HCT116 (cell line): ENCODE results near the gene MED10.

Source experiments
- CBX3 ChIP-seq: IDR thresholded peaks from 2 replicates; pipeline ENCODE4 v1.6.1; 2012; ENCODE audit warnings: low read depth
- CEBPB ChIP-seq: IDR thresholded peaks from 2 replicates; pipeline ENCODE4 v1.6.1; 2012; ENCODE audit warnings: low read depth
- EZH2 ChIP-seq: fragments of 200-600 bp; sonication (generic); IDR thresholded peaks from 2 replicates; pipeline ENCODE4 v1.6.1; 2017; ENCODE audit warnings: antibody characterized with exemption, mixed run types
- EZH2phosphoT487 ChIP-seq: fragments of 200-600 bp; IDR thresholded peaks from 2 replicates; pipeline ENCODE4 v1.6.1; 2018; ENCODE audit warnings: antibody characterized with exemption, borderline replicate concordance
- JUND ChIP-seq: IDR thresholded peaks from 2 replicates; pipeline ENCODE4 v1.6.1; 2012
- POLR2A ChIP-seq: IDR thresholded peaks from 2 replicates; pipeline ENCODE4 v1.7.0; 2011; ENCODE audit warnings: borderline replicate concordance; ENCODE audit not compliant: insufficient read depth, insufficient read length; ENCODE audit errors: extremely low read depth
- POLR2AphosphoS5 ChIP-seq: IDR thresholded peaks from 2 replicates; pipeline ENCODE4 v1.6.1; 2011; ENCODE audit warnings: mild to moderate bottlenecking, low read depth, low read length, moderate library complexity
- RAD21 ChIP-seq: IDR thresholded peaks from 2 replicates; pipeline ENCODE4 v1.6.1; 2012; ENCODE audit warnings: low read depth, mild to moderate bottlenecking
- SIN3A ChIP-seq: IDR thresholded peaks from 2 replicates; pipeline ENCODE4 v1.6.1; 2012; ENCODE audit warnings: low read depth
- TCF7L2 ChIP-seq: IDR thresholded peaks from 2 replicates; pipeline ENCODE4 v1.7.0; 2011; ENCODE audit warnings: borderline replicate concordance, inconsistent platforms; ENCODE audit not compliant: insufficient read depth, insufficient read length; ENCODE audit errors: extremely low read depth
- YY1 ChIP-seq: IDR thresholded peaks from 2 replicates; pipeline ENCODE4 v1.6.1; 2011; ENCODE audit warnings: low read length, low read depth, moderate library complexity, mild to moderate bottlenecking; ENCODE audit not compliant: insufficient replicate concordance; ENCODE audit errors: extremely low read depth
- ZNF274 ChIP-seq: fragments of 200-500 bp; sonication (Bioruptor generic); IDR thresholded peaks from 2 replicates; pipeline ENCODE4 v1.6.1; 2014; ENCODE audit warnings: mild to moderate bottlenecking, low read depth, low read length, inconsistent platforms
- TF ChIP-seq, protein P1 (sequence below), 3 experiments: fragments of 200-600 bp in 1 of 3; sonication (generic) in 1 of 3; IDR thresholded peaks in 2 of 3; conservative IDR thresholded peaks in 1 of 3; 2 replicates each; pipeline ENCODE4 v1.5.1; 2012 to 2017; ENCODE audit warnings: low read depth in 2 of 3, low read length in 2 of 3, antibody characterized with exemption in 1 of 3, borderline replicate concordance in 1 of 3, control low read depth in 1 of 3, mild to moderate bottlenecking in 1 of 3, mixed read lengths in 1 of 3, mixed run types in 1 of 3, moderate library complexity in 1 of 3; ENCODE audit not compliant: insufficient read depth in 1 of 3
- TF ChIP-seq, protein P2 (sequence below): IDR thresholded peaks from 2 replicates; pipeline ENCODE4 v1.6.1; 2012

DNA sequence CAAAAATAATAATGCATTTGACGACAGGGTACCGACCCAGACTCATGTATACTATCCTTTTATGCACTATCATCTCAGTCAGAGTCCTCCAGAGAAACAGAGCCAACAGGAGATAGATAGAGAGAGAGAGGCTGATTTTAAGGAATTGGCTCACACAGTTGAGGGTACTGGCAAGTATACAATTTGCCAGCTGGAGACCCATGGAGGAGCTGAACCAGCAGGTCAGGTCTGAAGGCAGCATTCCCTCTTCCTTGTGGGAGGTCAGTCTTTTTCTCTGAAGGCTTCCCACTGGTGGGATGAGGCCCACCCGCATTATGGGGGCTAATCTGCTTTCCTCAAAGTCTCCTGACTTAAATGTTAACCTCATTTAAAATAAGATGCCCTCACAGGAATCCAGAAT is 17.3 kb upstream of the MED10 start:
- TF ChIP-seq, protein P1, sequence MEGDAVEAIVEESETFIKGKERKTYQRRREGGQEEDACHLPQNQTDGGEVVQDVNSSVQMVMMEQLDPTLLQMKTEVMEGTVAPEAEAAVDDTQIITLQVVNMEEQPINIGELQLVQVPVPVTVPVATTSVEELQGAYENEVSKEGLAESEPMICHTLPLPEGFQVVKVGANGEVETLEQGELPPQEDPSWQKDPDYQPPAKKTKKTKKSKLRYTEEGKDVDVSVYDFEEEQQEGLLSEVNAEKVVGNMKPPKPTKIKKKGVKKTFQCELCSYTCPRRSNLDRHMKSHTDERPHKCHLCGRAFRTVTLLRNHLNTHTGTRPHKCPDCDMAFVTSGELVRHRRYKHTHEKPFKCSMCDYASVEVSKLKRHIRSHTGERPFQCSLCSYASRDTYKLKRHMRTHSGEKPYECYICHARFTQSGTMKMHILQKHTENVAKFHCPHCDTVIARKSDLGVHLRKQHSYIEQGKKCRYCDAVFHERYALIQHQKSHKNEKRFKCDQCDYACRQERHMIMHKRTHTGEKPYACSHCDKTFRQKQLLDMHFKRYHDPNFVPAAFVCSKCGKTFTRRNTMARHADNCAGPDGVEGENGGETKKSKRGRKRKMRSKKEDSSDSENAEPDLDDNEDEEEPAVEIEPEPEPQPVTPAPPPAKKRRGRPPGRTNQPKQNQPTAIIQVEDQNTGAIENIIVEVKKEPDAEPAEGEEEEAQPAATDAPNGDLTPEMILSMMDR (IDR thresholded peaks at IDR 0.05 in 2 of 3, conservative IDR thresholded peaks at IDR 0.05 in 1 of 3; ENCODE audit: borderline replicate concordance in 1 of 3, insufficient read depth in 1 of 3, low read depth in 2 of 3, low read length in 2 of 3), result no peak
- TF ChIP-seq, protein P2, sequence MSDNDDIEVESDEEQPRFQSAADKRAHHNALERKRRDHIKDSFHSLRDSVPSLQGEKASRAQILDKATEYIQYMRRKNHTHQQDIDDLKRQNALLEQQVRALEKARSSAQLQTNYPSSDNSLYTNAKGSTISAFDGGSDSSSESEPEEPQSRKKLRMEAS, result no peak
- TF ChIP-seq POLR2AphosphoS5, result no peak
- TF ChIP-seq TCF7L2, result no peak
- no peak for TF ChIP-seq CEBPB
- TF ChIP-seq ZNF274, result no peak
- no peak for TF ChIP-seq SIN3A
- no peak for TF ChIP-seq JUND
- TF ChIP-seq CBX3, result no peak
- TF ChIP-seq POLR2A, result no peak
- TF ChIP-seq EZH2, result no peak
- TF ChIP-seq YY1, result no peak
- no peak for TF ChIP-seq EZH2phosphoT487
- no peak for TF ChIP-seq RAD21
